HG03045 (cell line): ENCODE data around the gene KIAA2012.
"Not testable (repeated sequence)": the region's sequence is repeated elsewhere in the genome, so short reads cannot be mapped to it uniquely, and the experiment has no call there.

Source experiments
- ATAC-seq: cut with Tn5 transposase; IDR thresholded peaks from one replicate; pipeline ENCODE4 v1.9.1; 2021; ENCODE audit warnings: mild to moderate bottlenecking, moderate library complexity; ENCODE audit not compliant: unreplicated experiment

KIAA2012 gene

DNA sequence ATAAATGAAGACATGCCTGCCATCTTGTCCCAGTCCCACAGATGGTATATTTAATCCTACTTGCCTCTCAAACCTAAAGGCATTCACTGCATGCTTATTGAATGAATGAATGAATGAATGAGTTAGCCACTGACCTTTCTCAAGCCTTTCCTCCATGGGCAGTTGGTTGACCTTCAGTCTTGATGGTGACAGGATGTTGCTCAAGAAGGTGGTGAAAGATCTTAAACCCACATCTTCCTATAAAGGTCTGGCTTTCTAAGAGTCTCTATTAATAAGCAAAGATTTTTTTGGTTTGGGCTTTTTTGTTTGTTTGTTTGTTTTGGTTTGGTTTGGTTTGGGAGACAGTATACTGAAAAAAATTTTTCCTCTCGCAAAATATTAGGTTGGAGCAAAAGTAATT, 41.7 kb downstream of the KIAA2012 start:
- ATAC-seq, result no peak

- no peak for ATAC-seq
Measured at GRCh38 chr2:202115479-202115971, 42.5 kb downstream of the KIAA2012 start.

DNA sequence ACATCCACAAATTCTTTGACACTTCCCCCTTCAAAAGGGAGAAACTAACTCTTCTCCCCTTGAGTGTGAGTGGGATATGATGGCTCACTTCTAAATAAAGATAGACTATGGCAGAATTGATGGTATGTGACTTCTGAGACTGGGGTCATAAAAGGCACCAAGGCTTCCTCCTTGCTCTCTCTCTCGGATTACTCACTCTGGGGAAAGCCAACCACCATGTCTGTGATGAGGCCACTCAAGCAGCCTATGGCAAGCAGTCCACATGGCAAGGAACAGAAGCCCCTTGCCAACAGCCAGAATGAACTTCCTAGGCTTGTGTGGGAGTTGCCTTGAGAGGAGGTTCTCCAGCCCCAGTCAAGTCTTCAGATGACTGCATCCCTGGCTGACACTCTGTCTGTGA, 43.6 kb downstream of the KIAA2012 start:
- no peak for ATAC-seq

GRCh38 chr2:202118168-202118567, 45.1 kb downstream of the KIAA2012 start:
- ATAC-seq, result no peak

DNA sequence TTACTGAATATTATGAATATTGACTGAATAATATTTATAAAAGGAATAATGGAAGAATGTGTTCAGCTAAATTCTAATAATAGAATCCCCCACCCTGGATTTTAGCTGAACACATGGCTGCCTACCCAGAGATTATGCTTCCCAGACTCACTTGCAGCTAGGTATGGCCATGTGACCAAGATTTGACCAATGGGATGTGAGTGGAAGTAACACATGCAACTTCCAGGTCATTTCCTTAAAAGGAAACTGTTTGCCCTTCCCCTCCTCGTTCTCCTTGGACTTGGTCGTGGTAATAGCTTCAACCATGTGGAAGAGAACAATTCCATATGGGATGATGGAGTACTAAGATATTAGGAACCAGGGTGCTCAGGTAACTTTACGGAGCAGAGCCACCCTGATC, 47.8 kb downstream of the KIAA2012 start:
- ATAC-seq, result no peak

GRCh38 chr2:202121532-202122162, 48.6 kb downstream of the KIAA2012 start:
- no peak for ATAC-seq

DNA sequence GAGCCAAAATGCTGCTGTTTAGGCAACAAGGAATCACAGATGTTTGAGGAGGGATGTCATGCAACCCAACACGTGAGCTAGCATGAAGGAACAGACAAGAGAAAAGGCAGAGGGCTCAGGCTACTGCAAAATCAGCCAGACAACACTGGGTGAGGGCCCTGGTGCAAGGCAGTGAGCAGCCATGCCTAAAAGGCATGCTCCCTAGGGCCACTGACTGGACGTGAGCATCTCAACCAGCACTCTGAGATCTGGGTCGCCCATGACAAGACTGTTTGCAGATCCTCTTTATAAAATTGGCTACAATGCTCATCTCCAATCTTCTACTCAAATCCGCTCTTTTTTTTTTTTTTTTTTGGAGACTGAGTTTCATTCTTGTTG, 49.1 kb downstream of the KIAA2012 start:
- no peak for ATAC-seq

DNA sequence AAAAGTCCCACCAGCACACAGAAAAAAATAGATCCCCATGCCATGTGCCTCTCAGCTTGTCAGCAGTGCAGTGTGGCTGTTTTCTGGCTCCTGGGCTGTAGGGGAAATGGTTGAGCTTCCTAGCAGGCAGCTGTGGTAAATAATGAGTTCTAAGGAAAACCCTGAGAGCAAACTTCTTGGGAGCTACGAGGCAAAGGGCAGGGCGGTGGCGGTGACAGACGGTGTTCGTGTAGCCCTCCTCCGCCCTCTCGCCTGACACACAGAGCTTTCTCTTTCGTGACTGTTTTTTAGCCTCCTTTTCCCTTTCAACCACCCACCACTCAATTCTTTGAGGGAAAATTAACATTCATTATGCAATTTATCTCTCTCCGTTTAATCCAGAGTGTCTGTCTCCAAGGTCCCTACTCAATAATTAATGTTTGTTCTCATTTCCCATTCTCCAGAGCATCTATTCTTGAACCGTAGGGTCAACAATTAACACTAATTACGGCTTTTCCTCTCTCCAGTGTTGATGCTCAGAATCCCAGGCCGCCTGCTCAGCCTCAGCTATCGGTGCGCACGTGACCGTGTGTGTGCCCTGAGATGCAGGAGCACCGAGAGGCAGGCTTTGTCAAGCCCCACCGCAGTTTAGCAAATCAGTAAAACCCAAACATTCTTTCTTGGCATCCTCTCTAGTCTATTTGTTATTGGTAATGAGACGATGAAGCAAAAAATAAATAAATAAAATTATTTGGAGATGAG, 50.1 kb downstream of the KIAA2012 start:
- no peak for ATAC-seq

- no peak for ATAC-seq
Measured at GRCh38 chr2:202124286-202124685, 51.2 kb downstream of the KIAA2012 start.

GRCh38 chr2:202127687-202128331, 54.8 kb downstream of the KIAA2012 start:
- ATAC-seq, result no peak

GRCh38 chr2:202129841-202130240, 56.8 kb downstream of the KIAA2012 start:
- ATAC-seq, result no peak

DNA sequence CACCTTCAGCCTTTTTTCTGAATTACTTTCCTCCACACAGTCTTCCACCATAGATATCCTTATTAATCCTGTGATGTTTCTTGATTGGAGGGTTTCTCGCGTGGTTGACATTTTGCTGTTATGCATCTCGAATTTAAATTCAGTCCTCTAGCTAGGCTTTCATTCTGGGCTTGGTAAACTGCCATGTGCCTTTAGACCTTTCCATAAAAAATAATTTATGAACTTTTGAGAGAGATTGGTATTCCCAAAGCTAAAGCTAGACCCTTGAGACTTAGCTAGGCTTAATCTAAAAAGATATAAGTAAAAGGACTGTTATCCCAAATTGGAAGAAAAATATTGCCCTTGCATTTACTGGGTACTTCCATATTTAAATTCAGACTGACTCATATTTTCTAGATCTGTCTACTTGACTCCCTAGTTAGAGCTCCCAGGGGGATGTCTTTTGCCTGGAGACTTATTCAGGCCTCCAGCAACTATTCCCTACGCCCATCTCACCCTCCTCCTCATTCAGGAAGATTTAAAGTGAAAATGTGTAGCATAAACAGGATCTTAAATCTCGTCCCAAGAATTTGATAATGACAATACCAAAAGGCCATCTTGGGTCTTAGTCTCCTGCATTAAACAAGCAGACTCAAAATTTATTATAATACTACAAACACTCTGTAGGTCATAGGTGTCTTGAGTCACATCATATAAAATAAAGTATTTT, 60.3 kb downstream of the KIAA2012 start:
- no peak for ATAC-seq

DNA sequence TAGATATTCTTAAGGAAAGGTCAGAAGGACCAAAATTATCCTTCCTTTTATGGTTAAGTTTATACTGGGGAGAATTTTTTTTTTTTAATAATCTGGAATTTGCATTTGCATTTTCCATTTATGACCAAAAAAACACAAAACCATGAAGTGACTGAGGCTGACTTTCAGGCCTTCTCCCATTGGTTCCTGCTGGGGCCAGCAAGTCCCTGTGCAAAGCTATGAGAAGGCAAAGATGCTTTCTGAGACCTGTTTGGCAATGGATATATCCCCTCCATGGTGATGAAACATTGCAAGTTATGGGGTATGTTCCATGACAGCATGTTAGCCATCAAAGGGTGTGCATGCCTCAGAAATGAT, 60.8 kb downstream of the KIAA2012 start:
- ATAC-seq, result no peak

- no peak for ATAC-seq
Measured at GRCh38 chr2:202135091-202135874, 62.2 kb downstream of the KIAA2012 start.

GRCh38 chr2:202136039-202136438, 63.0 kb downstream of the KIAA2012 start:
- not testable (repeated sequence) for ATAC-seq

DNA sequence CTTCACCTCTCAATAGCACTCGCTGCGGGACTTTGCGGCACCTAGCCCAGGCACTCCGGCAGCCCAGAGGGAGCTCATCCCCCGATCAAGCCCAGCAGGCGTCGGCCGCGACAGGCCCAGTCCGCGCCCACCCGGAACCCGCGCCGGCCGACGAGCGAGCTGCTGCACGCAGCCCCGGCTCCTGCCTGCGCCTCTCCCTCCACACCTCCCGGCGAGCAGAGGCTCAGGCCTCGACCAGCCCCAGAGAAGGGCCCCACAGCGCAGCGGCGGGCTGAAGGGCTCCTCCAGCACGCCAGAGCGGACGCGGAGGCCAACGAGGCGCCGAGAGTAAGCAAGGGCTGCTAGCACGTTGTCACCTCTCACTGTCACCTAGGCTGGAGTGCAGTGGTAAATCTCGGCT, 63.5 kb downstream of the KIAA2012 start:
- ATAC-seq, result no peak

DNA sequence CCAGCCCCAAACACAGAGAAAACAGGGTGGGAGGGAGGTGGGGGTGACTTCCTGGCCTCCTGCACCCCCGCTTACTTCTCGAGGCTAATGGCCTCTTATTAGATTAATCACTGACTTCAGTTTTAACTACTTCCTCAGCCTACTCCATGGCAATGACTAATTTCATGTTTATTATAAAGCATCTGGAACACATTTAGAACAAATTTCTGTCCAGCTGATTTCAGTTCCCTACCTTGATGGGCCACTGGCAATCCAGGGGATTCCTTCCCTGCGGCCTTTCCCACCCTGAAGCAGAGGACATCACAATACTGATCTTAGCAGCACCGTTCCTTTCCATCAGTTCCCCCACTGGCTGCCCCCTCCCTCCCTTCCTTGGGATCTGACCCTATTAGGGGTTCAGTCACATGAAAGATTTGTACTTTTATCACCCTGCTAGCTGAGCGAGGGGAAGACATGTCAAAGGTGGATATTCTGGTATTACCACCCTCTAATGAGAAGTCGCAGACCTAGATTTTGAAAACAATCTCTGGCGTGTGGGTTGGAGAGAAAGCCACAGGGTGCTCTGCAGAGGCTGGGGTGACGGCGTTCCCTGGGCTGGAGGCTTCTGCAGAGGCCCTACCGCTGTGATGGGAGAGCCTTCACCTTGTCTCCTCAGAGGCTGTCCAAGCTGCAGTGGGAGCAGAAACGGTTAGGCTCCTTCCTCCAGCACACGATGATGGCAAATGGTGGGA, 67.6 kb downstream of the KIAA2012 start:
- ATAC-seq, result no peak

GRCh38 chr2:202141329-202141947, 68.4 kb downstream of the KIAA2012 start:
- ATAC-seq, result no peak

DNA sequence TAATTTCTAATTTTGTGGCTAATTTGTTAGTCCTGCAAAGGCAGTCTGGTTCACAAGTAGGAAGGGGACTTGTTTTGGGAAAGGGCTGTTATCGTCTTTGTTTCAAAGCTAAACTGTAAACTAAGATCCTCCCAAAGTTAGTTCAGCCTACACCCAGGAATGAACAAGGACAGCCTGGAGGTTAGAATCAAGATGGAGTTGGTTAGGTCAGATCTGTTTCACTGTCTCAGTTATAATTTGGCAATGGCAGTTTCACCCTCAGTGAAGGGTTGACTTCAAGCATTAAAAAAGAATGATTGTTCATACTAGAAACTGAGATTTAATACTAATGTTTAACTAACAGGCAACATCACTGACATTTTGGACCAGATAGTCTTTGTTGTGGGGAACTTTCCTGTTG, 69.5 kb downstream of the KIAA2012 start:
- no peak for ATAC-seq

- no peak for ATAC-seq
Measured at GRCh38 chr2:202147775-202148174, 74.7 kb downstream of the KIAA2012 start.
